ENCODE data around the gene MPEG1.

DNA sequence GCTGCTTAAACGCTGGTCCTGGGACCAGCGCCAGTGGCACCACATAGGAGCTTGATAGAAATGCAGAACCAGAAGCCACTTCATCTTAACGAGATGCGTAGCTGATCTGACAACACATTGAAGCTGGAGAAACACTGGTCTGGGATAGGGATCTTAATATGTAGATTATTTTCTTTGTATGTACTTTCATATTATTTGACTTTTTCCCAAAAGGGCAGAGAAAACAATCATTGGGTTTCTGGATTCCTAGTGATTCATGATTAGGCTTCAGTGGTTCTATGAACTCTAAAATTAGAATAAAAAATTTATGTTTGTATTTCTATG lies 12.3 kb downstream of the MPEG1 start:
- TF ChIP-seq, protein P1, sequence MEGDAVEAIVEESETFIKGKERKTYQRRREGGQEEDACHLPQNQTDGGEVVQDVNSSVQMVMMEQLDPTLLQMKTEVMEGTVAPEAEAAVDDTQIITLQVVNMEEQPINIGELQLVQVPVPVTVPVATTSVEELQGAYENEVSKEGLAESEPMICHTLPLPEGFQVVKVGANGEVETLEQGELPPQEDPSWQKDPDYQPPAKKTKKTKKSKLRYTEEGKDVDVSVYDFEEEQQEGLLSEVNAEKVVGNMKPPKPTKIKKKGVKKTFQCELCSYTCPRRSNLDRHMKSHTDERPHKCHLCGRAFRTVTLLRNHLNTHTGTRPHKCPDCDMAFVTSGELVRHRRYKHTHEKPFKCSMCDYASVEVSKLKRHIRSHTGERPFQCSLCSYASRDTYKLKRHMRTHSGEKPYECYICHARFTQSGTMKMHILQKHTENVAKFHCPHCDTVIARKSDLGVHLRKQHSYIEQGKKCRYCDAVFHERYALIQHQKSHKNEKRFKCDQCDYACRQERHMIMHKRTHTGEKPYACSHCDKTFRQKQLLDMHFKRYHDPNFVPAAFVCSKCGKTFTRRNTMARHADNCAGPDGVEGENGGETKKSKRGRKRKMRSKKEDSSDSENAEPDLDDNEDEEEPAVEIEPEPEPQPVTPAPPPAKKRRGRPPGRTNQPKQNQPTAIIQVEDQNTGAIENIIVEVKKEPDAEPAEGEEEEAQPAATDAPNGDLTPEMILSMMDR (IDR thresholded peaks at IDR 0.05 in 4 of 5, conservative IDR thresholded peaks at IDR 0.05 in 1 of 5), result no peak
- no peak for TF ChIP-seq POLR2A (IDR thresholded peaks at IDR 0.05)
